Measurements from ENCODE around the gene PPARA.

The PPARA gene

GRCh38 chr22:46269564-46269963, 119.2 kb downstream of the PPARA start:
- no peak for DNase-seq

GRCh38 chr22:46272196-46272595, 121.9 kb downstream of the PPARA start:
- no peak for DNase-seq

GRCh38 chr22:46272762-46273431, 122.6 kb downstream of the PPARA start:
- DNase-seq: no peak

- DNase-seq: no peak
These were observed 123.3 kb downstream of the PPARA start for GRCh38 chr22:46273432-46274148.

GRCh38 chr22:46274381-46274780, 124.1 kb downstream of the PPARA start:
- no peak for DNase-seq

- no peak for DNase-seq
These were observed 125.3 kb downstream of the PPARA start for GRCh38 chr22:46275455-46276122.

GRCh38 chr22:46276563-46276962, 126.2 kb downstream of the PPARA start:
- DNase-seq: no peak

- DNase-seq: no peak
These were observed 128.6 kb downstream of the PPARA start for GRCh38 chr22:46278656-46279645.

- no peak for DNase-seq
These were observed 129.9 kb downstream of the PPARA start for GRCh38 chr22:46280063-46280817.

GRCh38 chr22:46280999-46281623, 130.8 kb downstream of the PPARA start:
- DNase-seq: peak in 31 of 56 donors; percentile 13 to 67 (median 25)

GRCh38 chr22:46281866-46282678, 131.7 kb downstream of the PPARA start:
- DNase-seq: no peak

- no peak for DNase-seq
These were observed 135.7 kb downstream of the PPARA start for GRCh38 chr22:46286006-46286405.

GRCh38 chr22:46286941-46287872, 136.9 kb downstream of the PPARA start:
- no peak for DNase-seq

GRCh38 chr22:46287873-46288751, 137.8 kb downstream of the PPARA start:
- no peak for DNase-seq

- no peak for DNase-seq
These were observed 138.5 kb downstream of the PPARA start for GRCh38 chr22:46288846-46289243.

- no peak for DNase-seq
These were observed 139.0 kb downstream of the PPARA start for GRCh38 chr22:46289244-46289891.

Measured in nucleus accumbens (tissue), 56 donors.